ENCODE measurements around the gene SENP6. TPM values are rescaled to one million over a fixed set of nuclear protein-coding genes. Genes with fewer than 3 reads are reported as not detected.

The SENP6 gene
- total RNA-seq, 1 experiment from 2014 or later: 17.8 TPM

GRCh38 chr6:75761489-75761888 lies 159.8 kb downstream of the SENP6 start:
- no peak for DNase-seq (ENCODE audit: low read depth)
- in situ Hi-C loops (cut with HindIII; ENCODE audit: low pct_unique_long_range_greater_than_20kb, low sequenced_read_pairs): no loop called here

GRCh38 chr6:75762063-75762462 lies 160.4 kb downstream of the SENP6 start:
- in situ Hi-C loops (cut with HindIII; ENCODE audit: low pct_unique_long_range_greater_than_20kb, low sequenced_read_pairs): no loop called here
- no peak for DNase-seq (ENCODE audit: low read depth)

DNA sequence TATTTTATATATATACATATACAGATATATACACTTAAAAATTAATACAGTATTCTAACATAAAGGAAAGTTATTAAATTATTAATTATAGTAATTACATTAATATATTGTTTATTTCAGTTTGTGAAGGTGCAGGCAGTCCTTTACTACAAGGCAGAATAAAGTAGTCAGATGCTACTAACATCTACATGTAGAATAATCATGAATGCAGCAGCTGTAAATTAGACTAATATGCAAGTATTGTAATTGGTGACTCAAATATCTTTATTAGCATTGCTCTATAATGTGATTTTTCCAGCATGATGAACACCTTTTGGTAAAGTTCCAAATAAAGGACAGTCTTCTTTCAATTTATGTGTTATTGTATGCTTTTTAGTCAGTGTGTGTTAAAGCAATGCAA lies 164.7 kb downstream of the SENP6 start:
- DNase-seq (ENCODE audit: low read depth): no peak
- in situ Hi-C loops (cut with HindIII; ENCODE audit: low pct_unique_long_range_greater_than_20kb, low sequenced_read_pairs): no loop called here

Other genes with a start within 250 kb of the SENP6 start
- 0.10 TPM in 1 of 2 replicates, not detected in the other for gene FILIP1, start 108.1 kb upstream of the SENP6 start, total RNA-seq (2014; rRNA removed; shearing (Covaris generic); ENCODE audit: low replicate concordance)
- 6.4 and 7.8 TPM in 2 replicates for gene MYO6, start 147.4 kb downstream of the SENP6 start, total RNA-seq (2014; rRNA removed; shearing (Covaris generic); ENCODE audit: low replicate concordance)